ENCODE results near the gene ACTMAP.

- no peak for TF ChIP-seq TOX (CRISPR knock-in tag; IDR thresholded peaks at IDR 0.05; ENCODE audit: borderline replicate concordance)
- TF ChIP-seq PATZ1 (CRISPR knock-in tag; IDR thresholded peaks at IDR 0.05; ENCODE audit: borderline replicate concordance) = no peak
- TF ChIP-seq SNAI2 (CRISPR knock-in tag; IDR thresholded peaks at IDR 0.05) = no peak
- no peak for TF ChIP-seq CREB5 (CRISPR knock-in tag; IDR thresholded peaks at IDR 0.05; ENCODE audit: low read depth)
- TF ChIP-seq ISL1 (CRISPR knock-in tag; IDR thresholded peaks at IDR 0.05) = no peak
- no peak for TF ChIP-seq ZFP3 (CRISPR knock-in tag; IDR thresholded peaks at IDR 0.05)
- no peak for TF ChIP-seq ZNF70 (CRISPR knock-in tag; IDR thresholded peaks at IDR 0.05)
- no peak for TF ChIP-seq OSR1 (CRISPR knock-in tag; IDR thresholded peaks at IDR 0.05)
- TF ChIP-seq RARB (CRISPR knock-in tag; IDR thresholded peaks at IDR 0.05) = no peak
- TF ChIP-seq GLIS3 (CRISPR knock-in tag; IDR thresholded peaks at IDR 0.05) = no peak
- TF ChIP-seq ZNF565 (CRISPR knock-in tag; conservative IDR thresholded peaks at IDR 0.05; ENCODE audit: low read depth) = no peak
- no peak for TF ChIP-seq TSHZ2 (CRISPR knock-in tag; IDR thresholded peaks at IDR 0.05)
- TF ChIP-seq ZNF8 (CRISPR knock-in tag; IDR thresholded peaks at IDR 0.05) = no peak
These were observed 33.4 kb upstream of the ACTMAP start for GRCh38 chr19:40783711-40784110.

Measured in SK-N-SH treated with all-trans-retinoic acid at 6 μM for 48 hours (cell line).